Renal pelvis (tissue), 4 donors: ENCODE data around the gene NECAB3. TPM values are rescaled to one million over a fixed set of nuclear protein-coding genes. Genes with fewer than 3 reads are reported as not detected.

Source experiments
- DNase-seq: peaks from one replicate; pipeline ENCODE4 v3.0.0-alpha.2; 2013
- polyA plus RNA-seq, 3 donors: library from polyadenylated mRNA; unstranded; fragments of 120-200 nt; gene quantifications; one replicate each; pipeline ENCODE4 v1.2.1, GENCODE V29; 2013; ENCODE audit not compliant: insufficient read length in 3 of 3

The NECAB3 gene
- polyA plus RNA-seq, 3 donors, result 17.2 to 23.2 (median 19.2) TPM

- no peak for DNase-seq
These were observed 7.6 kb upstream of the NECAB3 start for GRCh38 chr20:33681728-33682353.

- DNase-seq, result no peak
These were observed 7.1 kb upstream of the NECAB3 start for GRCh38 chr20:33681288-33681687.

GRCh38 chr20:33680686-33681085, 6.5 kb upstream of the NECAB3 start:
- DNase-seq, result no peak

GRCh38 chr20:33679758-33680485, 5.7 kb upstream of the NECAB3 start:
- DNase-seq, result no peak

GRCh38 chr20:33677991-33678702, 3.9 kb upstream of the NECAB3 start:
- DNase-seq, result no peak

- DNase-seq, result no peak
These were observed 2.7 kb upstream of the NECAB3 start for GRCh38 chr20:33676652-33677645.

GRCh38 chr20:33676121-33676520, 1.9 kb upstream of the NECAB3 start:
- no peak for DNase-seq

GRCh38 chr20:33675136-33675959, 1.1 kb upstream of the NECAB3 start:
- DNase-seq, result no peak

- no peak for DNase-seq
These were observed 576 bp downstream of the NECAB3 start for GRCh38 chr20:33673410-33674293.

GRCh38 chr20:33673114-33673409, 1.2 kb downstream of the NECAB3 start:
- no peak for DNase-seq

GRCh38 chr20:33672426-33673113, 1.7 kb downstream of the NECAB3 start:
- no peak for DNase-seq

- DNase-seq, result no peak
These were observed 2.5 kb downstream of the NECAB3 start for GRCh38 chr20:33671573-33672288.

GRCh38 chr20:33670715-33671499, 3.3 kb downstream of the NECAB3 start:
- no peak for DNase-seq

- DNase-seq, result no peak
These were observed 4.2 kb downstream of the NECAB3 start for GRCh38 chr20:33669873-33670640.

- no peak for DNase-seq
These were observed 5.0 kb downstream of the NECAB3 start for GRCh38 chr20:33669224-33669623.

GRCh38 chr20:33668466-33669155, 5.6 kb downstream of the NECAB3 start:
- DNase-seq, result no peak
